ENCODE data around the gene ANKH. TPM values are rescaled to one million over a fixed set of nuclear protein-coding genes. Genes with fewer than 3 reads are reported as not detected.

ANKH gene
- total RNA-seq, 1 experiment from 2014 or later = 65.2 TPM

- H3K27me3 ChIP-seq (ENCODE audit: insufficient read depth, low read length) = no peaks in the 10 kb centered on the region
- H3K9me2 ChIP-seq (ENCODE audit: insufficient read depth) = no peaks in the 10 kb centered on the region
- H3K4me3 ChIP-seq (replicated peaks in 1 of 2; ENCODE audit: low read depth in 1 of 2, low read length in 2 of 2) = no peak overlapping the region
- no peak for DNase-seq (ENCODE audit: low read depth, low spot score)
- TF ChIP-seq ELF1 (IDR thresholded peaks at IDR 0.05; ENCODE audit: borderline replicate concordance, low read depth) (no peak), FOSL1 (IDR thresholded peaks at IDR 0.05; ENCODE audit: low read depth) (0 out of 2 replicates have a peak, but pooled peaks have one; percentile 22)
- H3K4me1 ChIP-seq (ENCODE audit: control insufficient read depth in 1 of 2, insufficient read depth in 2 of 2, low read length in 2 of 2) = no peaks in the 10 kb centered on the region
- CTCF ChIA-PET = no interaction called here
- no peaks in the 10 kb centered on the region for H3K79me2 ChIP-seq (ENCODE audit: insufficient read depth, low read length)
- H3K9ac ChIP-seq (ENCODE audit: low read length) = no peak overlapping the region
- no peak overlapping the region for H2AFZ ChIP-seq (ENCODE audit: low read depth, low read length, poor library complexity, severe bottlenecking)
- BruUV-seq (replicated peaks) = no TSS peak
- no peak overlapping the region for H3K4me2 ChIP-seq (ENCODE audit: low read length)
- H3K9me3 ChIP-seq (ENCODE audit: control insufficient read depth in 1 of 2, insufficient read depth in 1 of 2, low read depth in 1 of 2, low read length in 2 of 2) = no peaks in the 10 kb centered on the region
- POLR2A ChIA-PET = no interaction called here
- H3K27ac ChIP-seq (ENCODE audit: low read depth, low read length) = no peak overlapping the region
- no peaks in the 10 kb centered on the region for H3K36me3 ChIP-seq (ENCODE audit: control insufficient read depth in 1 of 2, insufficient read depth in 2 of 2, low read length in 2 of 2)
- RAD21 ChIA-PET (ENCODE audit: low non-redundant PET in 1 of 2, low total read pairs in 2 of 2, uncharacterized antibody in 2 of 2, unreplicated experiment in 2 of 2) = no interaction called here
- H4K20me1 ChIP-seq (ENCODE audit: insufficient read depth) = no peaks in the 10 kb centered on the region
- intact Hi-C loops (cut with micrococcal nuclease) = no loop called here
- no peak for ATAC-seq
Measured at GRCh38 chr5:14914623-14915260, 43.2 kb upstream of the ANKH start.

GRCh38 chr5:14914193-14914592, 42.6 kb upstream of the ANKH start:
- Histone ChIP-seq H3K27ac (ENCODE audit: low read depth, low read length) (no peak overlapping the region), H3K9me3 (ENCODE audit: control insufficient read depth in 1 of 2, insufficient read depth in 1 of 2, low read depth in 1 of 2, low read length in 2 of 2) (no peaks in the 10 kb centered on the region), H3K79me2 (ENCODE audit: insufficient read depth, low read length) (no peaks in the 10 kb centered on the region), H3K4me3 (replicated peaks in 1 of 2; ENCODE audit: low read depth in 1 of 2, low read length in 2 of 2) (no peak overlapping the region), H3K36me3 (ENCODE audit: control insufficient read depth in 1 of 2, insufficient read depth in 2 of 2, low read length in 2 of 2) (no peaks in the 10 kb centered on the region), H3K4me2 (ENCODE audit: low read length) (no peak overlapping the region), H3K27me3 (ENCODE audit: insufficient read depth, low read length) (no peaks in the 10 kb centered on the region), H2AFZ (ENCODE audit: low read depth, low read length, poor library complexity, severe bottlenecking) (no peak overlapping the region), H4K20me1 (ENCODE audit: insufficient read depth) (no peaks in the 10 kb centered on the region), H3K9ac (ENCODE audit: low read length) (no peak overlapping the region), H3K4me1 (ENCODE audit: control insufficient read depth in 1 of 2, insufficient read depth in 2 of 2, low read length in 2 of 2) (no peaks in the 10 kb centered on the region), H3K9me2 (ENCODE audit: insufficient read depth) (no peaks in the 10 kb centered on the region)
- intact Hi-C loops (cut with micrococcal nuclease) = no loop called here
- ChIA-PET RAD21 (ENCODE audit: low non-redundant PET in 1 of 2, low total read pairs in 2 of 2, uncharacterized antibody in 2 of 2, unreplicated experiment in 2 of 2) (no interaction called here), POLR2A (no interaction called here), CTCF (no interaction called here)
- no peak for TF ChIP-seq SRF (IDR thresholded peaks at IDR 0.05; ENCODE audit: low read depth)
- TF ChIP-seq MAX (IDR thresholded peaks at IDR 0.05) = no peak
- DNase-seq (ENCODE audit: low read depth, low spot score) = no peak
- no TSS peak for BruUV-seq (replicated peaks)
- ATAC-seq = no peak
